NCI-H128 (cell line): Measurements from ENCODE around the gene TCP11.
"Not testable (repeated sequence)": the region's sequence is repeated elsewhere in the genome, so short reads cannot be mapped to it uniquely, and the experiment has no call there.

Experiments used
- DNase-seq: peaks from one replicate; lab custom pipeline; 2025; ENCODE audit not compliant: unreplicated experiment; lab: John Stamatoyannopoulos, UW

TCP11 gene

GRCh38 chr6:35148167-35148741 lies 7.1 kb upstream of the TCP11 start:
- DNase-seq: no peak

- DNase-seq: no peak
Measured at GRCh38 chr6:35147486-35147885, 6.3 kb upstream of the TCP11 start.

GRCh38 chr6:35147026-35147425 lies 5.9 kb upstream of the TCP11 start:
- no peak for DNase-seq

- no peak for DNase-seq
Measured at GRCh38 chr6:35146453-35146852, 5.3 kb upstream of the TCP11 start.

- no peak for DNase-seq
Measured at GRCh38 chr6:35145757-35146156, 4.6 kb upstream of the TCP11 start.

- no peak for DNase-seq
Measured at GRCh38 chr6:35142588-35143569, 1.7 kb upstream of the TCP11 start.

GRCh38 chr6:35140639-35141006 lies 516 bp downstream of the TCP11 start:
- no peak for DNase-seq

GRCh38 chr6:35139924-35140638 lies 1.1 kb downstream of the TCP11 start:
- peak; percentile 7 for DNase-seq

- no peak for DNase-seq
Measured at GRCh38 chr6:35139470-35139869, 1.7 kb downstream of the TCP11 start.

GRCh38 chr6:35138191-35138590 lies 2.9 kb downstream of the TCP11 start:
- DNase-seq: not testable (repeated sequence)

- no peak for DNase-seq
Measured at GRCh38 chr6:35136185-35136584, 5.0 kb downstream of the TCP11 start.

GRCh38 chr6:35128496-35128895 lies 12.6 kb downstream of the TCP11 start:
- no peak for DNase-seq

GRCh38 chr6:35128042-35128441 lies 13.1 kb downstream of the TCP11 start:
- DNase-seq: no peak

GRCh38 chr6:35124356-35124755 lies 16.8 kb downstream of the TCP11 start:
- DNase-seq: no peak

GRCh38 chr6:35120746-35121145 lies 20.4 kb downstream of the TCP11 start:
- no peak for DNase-seq

GRCh38 chr6:35108309-35108885 lies 32.7 kb downstream of the TCP11 start:
- DNase-seq: no peak

GRCh38 chr6:35107761-35108160 lies 33.4 kb downstream of the TCP11 start:
- not testable (repeated sequence) for DNase-seq

GRCh38 chr6:35107208-35107607 lies 33.9 kb downstream of the TCP11 start:
- DNase-seq: not testable (repeated sequence)

GRCh38 chr6:35106061-35106460 lies 35.1 kb downstream of the TCP11 start:
- DNase-seq: not testable (repeated sequence)

- DNase-seq: no peak
Measured at GRCh38 chr6:35105078-35105477, 36.1 kb downstream of the TCP11 start.

GRCh38 chr6:35099116-35099515 lies 42.0 kb downstream of the TCP11 start:
- no peak for DNase-seq
